ENCODE measurements around the gene PEAR1.

Gene PEAR1

GRCh38 chr1:156860113-156860627 is 33.3 kb upstream of the PEAR1 start:
- peak; percentile 72 for DNase-seq

DNA sequence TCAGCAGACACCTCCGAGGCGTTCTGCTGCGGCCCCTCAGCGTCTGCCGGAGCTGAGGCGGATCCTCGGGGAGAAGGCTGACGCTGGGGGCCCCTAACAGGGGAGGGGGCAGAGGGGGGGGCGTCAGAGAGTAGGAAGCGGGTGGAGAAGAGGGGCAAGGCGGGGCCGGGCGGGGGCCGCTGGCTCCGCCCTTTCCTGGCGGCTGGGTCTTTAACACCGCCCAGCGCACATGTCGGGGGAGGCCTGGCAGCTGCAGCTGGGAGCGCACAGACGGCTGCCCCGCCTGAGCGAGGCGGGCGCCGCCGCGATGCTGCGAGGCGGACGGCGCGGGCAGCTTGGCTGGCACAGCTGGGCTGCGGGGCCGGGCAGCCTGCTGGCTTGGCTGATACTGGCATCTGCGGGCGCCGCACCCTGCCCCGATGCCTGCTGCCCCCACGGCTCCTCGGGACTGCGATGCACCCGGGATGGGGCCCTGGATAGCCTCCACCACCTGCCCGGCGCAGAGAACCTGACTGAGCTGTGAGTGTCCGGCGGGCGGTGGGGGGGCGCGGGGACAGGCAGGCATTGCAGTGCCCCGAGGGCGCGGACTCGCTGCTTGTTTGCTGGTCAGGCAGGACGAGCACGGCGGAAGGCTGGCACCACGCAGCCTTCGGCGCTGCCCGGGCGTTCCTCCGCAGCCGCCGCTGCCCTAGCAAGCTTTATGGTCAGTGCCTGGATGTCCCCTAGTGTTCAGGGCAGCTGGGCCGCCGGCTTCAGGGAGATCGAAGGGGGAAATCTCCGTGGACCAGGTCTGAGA is 32.7 kb upstream of the PEAR1 start, which contains the start of gene NTRK1:
TSS of gene NTRK1 (plus strand) at position 238 of the 796 bp plus-strand sequence. CDS start at position 308, 70 bp downstream.
- peak; percentile 78 for DNase-seq

GRCh38 chr1:156862584-156862983 is 30.9 kb upstream of the PEAR1 start:
- no peak for DNase-seq

GRCh38 chr1:156862997-156863599 is 30.4 kb upstream of the PEAR1 start:
- no peak for DNase-seq

DNA sequence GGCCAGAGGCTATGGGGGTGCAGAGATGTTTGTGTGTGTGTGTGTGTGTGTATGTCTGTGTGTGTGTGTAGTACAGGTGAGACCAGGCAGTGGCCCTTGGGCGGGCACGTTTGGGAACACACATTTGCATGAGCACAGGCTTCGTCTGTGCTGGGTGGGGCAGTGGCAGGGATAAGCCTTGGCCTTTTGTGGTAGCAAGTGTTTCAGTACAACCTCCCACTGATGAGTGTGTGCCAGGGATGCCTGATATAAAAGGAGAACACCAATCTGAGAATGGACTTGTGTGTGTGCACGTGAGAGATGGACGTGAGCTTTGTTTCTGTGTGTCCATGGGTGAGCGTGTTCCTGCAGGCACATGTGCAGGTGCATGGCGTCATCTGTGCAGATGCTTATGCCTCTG is 29.9 kb upstream of the PEAR1 start:
- no peak for DNase-seq

DNA sequence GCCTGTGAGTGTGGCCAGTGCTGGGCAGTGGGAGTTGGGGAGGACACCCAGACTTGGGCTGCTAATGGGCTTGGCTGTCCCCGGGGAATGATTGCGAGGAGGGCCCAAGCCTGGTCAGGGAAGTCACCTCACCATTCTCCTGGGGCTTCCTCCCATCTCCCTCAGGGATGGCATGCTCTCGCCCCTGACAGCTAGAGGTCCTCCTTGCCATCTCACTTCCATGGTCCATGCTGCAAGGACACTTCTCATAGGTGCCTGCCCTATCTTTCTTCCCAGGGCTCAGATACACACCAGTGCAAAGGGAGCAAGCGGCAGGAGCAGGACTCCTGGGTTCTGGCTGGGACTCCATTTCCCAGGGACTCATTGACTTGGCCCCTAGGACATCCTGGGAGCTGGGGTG is 28.7 kb upstream of the PEAR1 start:
- no peak for DNase-seq

GRCh38 chr1:156865258-156865657 is 28.3 kb upstream of the PEAR1 start:
- DNase-seq = no peak

DNA sequence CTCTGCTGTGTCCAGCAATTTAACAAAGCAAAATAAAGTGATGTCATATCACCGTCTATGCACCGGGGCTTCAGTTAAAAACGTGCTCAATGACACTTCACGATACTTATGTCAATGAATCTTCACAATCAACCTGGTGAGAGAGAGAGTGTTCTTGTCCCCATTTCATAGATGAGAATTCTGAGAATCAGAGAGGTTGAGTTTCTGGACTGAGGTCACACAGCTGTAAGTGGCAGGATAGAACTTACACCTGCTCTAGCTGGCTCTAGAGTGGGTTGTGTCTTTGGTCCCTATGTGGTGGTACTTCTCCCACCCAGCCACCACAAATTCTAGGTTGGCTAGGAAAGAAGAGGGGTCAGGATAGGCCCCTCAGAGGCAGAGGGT is 27.7 kb upstream of the PEAR1 start:
- no peak for DNase-seq

- DNase-seq = no peak
Observed at GRCh38 chr1:156866249-156866909, 27.1 kb upstream of the PEAR1 start.

DNA sequence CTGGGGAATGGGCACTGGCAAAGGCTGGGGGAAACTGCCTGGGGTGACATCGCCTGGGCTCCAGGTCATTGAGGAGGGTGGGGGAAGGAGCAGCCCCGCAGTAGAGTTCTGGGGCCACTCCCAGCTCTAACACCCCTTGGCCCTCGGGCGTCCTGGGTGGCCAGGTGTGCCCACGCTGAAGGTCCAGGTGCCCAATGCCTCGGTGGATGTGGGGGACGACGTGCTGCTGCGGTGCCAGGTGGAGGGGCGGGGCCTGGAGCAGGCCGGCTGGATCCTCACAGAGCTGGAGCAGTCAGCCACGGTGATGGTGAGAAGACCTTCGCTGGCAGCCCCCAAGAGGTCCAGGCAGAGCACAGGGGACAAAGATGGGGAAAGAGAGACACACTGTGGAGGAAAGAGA is 25.2 kb upstream of the PEAR1 start:
- no peak for DNase-seq

- DNase-seq = no peak
Observed at GRCh38 chr1:156869455-156869854, 24.1 kb upstream of the PEAR1 start.

DNA sequence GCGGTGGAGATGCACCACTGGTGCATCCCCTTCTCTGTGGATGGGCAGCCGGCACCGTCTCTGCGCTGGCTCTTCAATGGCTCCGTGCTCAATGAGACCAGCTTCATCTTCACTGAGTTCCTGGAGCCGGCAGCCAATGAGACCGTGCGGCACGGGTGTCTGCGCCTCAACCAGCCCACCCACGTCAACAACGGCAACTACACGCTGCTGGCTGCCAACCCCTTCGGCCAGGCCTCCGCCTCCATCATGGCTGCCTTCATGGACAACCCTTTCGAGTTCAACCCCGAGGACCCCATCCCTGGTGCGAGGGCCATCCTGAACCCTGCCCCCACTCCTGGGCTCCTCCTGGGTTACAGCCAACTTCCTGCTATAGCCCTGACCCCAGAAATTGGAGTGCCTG is 19.9 kb upstream of the PEAR1 start:
- DNase-seq = no peak

DNA sequence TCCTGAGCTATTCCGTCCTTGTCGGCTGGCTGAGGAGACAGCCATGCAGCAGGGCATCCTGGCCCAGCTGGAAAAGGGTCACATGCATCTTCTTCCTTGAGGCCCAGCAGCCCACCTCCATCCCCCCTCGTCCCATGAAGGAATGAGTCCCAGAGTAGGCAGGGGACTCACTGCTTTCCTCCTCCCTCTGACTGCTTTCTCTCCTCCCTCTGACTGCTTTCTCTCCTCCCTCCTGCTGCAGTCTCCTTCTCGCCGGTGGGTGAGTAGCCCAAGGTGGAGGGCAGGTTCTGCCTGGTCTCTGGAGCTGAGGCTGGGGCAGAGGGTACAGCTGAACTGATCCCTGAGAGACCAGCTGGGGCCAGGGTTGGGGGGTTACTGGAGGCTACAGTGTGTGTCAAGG is 19.4 kb upstream of the PEAR1 start:
- no peak for DNase-seq

- DNase-seq = no peak
Observed at GRCh38 chr1:156874572-156875340, 18.8 kb upstream of the PEAR1 start.

DNA sequence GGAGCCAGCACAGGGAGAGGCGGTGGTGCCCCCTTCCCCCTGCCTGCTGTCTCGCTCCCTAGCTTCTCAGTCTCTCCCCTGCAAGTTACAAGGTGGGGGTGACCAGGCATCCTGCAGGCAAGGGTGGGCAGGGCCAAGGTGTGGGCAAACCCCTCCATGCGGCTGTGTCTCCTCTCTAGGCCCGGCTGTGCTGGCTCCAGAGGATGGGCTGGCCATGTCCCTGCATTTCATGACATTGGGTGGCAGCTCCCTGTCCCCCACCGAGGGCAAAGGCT is 18.2 kb upstream of the PEAR1 start:
- no peak for DNase-seq

GRCh38 chr1:156876281-156876680 is 17.2 kb upstream of the PEAR1 start:
- DNase-seq = no peak

GRCh38 chr1:156877433-156878170 is 15.9 kb upstream of the PEAR1 start:
- no peak for DNase-seq

DNA sequence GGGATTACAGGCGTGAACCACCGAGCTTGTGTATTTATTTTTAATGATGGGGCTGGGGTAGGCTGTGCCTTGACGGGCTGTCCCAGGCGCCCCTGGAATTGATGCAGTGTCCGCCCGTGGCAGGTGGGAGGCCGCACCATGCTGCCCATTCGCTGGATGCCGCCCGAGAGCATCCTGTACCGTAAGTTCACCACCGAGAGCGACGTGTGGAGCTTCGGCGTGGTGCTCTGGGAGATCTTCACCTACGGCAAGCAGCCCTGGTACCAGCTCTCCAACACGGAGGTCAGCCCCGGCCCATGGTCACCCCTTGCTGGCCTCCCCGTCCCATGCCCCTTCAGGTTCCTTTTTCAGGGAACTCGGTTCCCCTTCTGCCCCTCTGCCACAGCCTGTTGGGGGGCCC is 13.6 kb upstream of the PEAR1 start:
- no peak for DNase-seq

- no peak for DNase-seq
Observed at GRCh38 chr1:156880473-156880872, 13.0 kb upstream of the PEAR1 start.

- DNase-seq = no peak
Observed at GRCh38 chr1:156881101-156881500, 12.4 kb upstream of the PEAR1 start.

- no peak for DNase-seq
Observed at GRCh38 chr1:156881663-156882062, 11.9 kb upstream of the PEAR1 start.

DNA sequence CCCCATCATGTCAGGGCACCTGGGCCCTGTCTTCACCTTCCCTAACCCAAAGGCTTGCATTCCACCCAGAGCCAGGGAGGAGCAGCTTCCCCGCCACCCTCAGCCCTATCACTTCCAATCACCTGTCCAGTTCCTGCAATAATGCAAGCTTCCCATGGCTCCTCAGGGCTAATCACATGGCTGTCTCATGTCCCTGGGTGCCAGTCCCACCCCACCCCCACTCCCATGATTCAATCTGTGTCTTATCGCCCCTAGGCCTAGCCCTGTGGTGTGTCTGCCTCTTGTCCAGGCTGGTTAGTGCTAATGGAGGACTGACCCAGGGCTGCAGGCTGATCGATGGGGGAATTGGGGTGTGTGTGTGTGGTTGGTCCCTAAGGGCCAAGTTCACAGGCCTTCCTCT is 11.0 kb upstream of the PEAR1 start:
- DNase-seq = no peak

DNA sequence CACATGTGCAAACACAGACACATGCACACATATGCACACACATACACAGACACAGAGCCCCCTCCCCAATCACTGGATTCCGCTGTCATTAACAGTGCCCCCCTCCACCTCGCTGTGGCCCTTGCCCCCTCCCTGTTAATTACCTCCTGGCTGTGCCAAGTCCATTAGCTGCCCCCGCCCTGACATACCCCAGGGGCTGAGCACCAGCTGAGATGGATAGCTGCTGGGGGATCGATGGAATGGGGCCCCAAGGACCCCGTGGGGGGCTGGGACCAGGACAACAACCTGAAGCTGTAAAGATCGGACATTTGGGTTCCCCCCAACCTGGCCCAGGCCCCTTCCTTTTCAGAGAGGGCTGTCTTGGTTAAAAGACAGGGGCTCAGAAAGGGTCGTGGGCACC is 9.6 kb upstream of the PEAR1 start:
- DNase-seq = no peak

Measured in right hindlimb (tissue), 1 donor.